Urothelium cell line (cell line): ENCODE data around the gene PSMC3.
A peak's percentile ranks its signal among the peaks of the same experiment; 100 is the strongest.

Source experiments
- DNase-seq: peaks from one replicate; pipeline ENCODE4 v3.0.0; 2011; ENCODE audit warnings: low spot score, mixed read lengths
- FAIRE-seq: peaks from 2 replicates; lab custom pipeline; 2011; peaks lifted over from hg19 to GRCh38; lab: Jason Lieb, UNC

Gene PSMC3

DNA sequence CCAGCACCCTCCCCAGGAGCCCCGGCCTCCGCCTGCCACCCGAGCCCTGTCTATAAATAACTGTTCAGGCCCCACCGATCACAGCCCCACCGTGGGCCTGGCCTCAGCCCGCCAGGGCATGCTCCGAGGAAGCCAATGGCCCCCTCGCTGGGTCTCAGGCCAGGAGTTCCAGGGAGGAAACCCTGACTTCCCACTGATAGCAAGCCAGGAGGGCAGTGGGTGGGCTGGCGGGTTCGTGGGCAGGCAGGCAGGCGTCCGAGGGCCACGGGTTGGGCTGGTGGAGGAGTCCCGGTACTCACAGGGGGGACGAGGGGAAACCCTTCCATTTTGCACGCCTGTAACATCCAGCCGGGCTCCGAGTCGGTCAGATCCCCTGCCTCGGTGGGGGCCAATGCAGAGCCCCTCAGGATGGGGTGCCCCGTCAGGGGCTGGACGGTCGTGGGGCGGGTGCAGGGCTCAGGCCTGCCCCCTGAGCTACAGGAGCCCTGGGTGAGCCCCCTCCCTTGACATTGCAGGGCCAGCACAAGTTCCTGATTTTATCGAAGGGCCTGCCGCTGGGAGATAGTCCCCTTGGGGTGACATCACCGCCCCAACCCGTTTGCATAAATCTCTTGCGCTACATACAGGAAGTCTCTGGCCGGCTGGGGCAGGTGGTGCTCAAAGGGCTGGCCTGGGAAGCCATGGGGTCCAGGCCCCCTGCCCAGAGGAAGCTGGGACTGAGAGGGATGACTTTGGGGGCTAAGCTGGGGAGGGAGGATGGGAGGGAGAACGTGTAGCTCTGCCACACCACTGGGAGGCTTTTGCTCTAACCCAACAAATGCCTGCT is 48.0 kb downstream of the PSMC3 start, which contains the start of gene SPI1:
TSS of gene SPI1 (minus strand) at position 538 of the 826 bp plus-strand sequence. CDS start at position 344, 194 bp downstream.
- DNase-seq (no peak), FAIRE-seq (no peak)

DNA sequence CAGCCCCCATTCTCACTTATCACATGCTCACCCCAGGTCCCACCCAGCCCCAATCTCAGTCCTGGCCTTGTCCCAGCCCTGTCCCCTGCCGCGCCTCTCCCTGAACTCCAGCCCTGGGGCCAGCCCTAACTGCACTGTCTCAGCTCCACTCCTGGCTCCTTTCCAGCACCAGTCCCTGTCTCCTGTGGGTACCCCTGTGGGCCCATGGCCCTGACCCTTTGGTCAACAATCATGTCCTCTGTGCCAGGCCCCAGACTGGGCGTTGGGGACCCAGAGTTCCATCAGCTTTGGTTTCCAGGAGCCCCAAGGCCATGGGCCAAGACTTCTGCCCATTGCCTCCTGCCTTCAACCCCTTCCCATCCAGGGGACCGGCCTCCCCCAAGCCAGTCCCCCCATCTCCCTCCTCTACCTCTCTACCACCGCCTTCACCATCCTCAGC is 48.6 kb downstream of the PSMC3 start:
- DNase-seq (no peak), FAIRE-seq (no peak)

DNA sequence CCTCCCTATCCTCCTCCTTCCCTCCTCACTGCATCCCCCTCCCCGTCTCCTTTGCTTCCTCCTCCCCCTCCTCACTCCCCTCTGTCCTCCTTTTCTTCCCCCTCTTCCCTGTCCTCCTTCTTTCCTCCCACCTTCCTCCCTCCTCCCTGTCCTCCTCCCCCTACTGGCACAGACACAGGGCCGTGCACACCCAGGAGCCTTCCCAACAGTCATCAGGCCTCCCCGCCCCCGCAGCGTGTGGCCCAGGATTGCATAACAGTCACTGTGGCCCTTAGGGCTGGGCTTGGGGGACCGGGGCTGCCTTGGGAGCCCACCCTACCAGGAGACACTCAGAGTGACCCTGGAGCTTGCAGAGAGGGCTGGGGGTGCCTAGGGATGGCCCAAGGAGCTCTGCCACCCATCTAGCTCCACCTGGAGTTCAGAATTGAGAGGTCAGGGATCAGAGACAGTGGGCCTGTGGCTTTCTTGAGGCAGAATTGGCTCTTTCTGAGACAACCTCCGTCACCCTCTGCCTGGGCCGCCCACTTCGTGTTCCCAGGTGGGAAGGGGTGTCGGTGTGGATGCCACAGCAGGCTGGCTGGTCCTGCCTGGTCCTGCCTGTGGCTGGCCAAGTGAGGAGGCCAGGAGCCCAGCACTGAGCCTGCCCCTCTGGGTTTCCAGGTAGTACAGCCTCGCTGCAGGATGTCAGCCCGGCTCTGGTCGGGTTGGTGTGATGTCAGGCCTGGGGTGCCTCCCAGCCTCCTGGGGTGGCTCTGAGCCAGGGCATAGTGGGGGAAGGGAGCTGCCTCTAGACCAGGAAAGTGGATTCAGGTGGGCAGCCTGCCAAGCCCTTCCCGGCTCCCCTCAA is 49.5 kb downstream of the PSMC3 start:
- DNase-seq = no peak
- peak; percentile 44 for FAIRE-seq

DNA sequence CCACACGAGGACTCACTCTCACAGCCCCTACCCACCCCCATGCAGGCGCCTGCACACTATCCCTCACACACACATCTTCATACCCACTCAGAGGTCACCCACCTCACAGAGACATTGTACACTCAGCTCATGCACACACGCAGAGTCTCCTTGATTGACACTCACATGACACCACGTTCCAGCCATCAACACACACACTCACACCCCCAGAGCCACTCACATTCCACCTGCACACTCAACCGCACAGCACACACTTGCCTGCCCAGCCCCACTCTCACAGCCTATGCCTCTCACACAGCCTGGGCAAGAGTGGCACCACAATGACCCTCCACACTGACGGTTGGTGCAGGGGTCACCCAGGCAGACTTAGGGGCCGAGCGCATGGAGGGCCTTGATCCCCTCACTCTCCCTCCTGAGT is 50.1 kb downstream of the PSMC3 start:
- DNase-seq = no peak
- no peak for FAIRE-seq

DNA sequence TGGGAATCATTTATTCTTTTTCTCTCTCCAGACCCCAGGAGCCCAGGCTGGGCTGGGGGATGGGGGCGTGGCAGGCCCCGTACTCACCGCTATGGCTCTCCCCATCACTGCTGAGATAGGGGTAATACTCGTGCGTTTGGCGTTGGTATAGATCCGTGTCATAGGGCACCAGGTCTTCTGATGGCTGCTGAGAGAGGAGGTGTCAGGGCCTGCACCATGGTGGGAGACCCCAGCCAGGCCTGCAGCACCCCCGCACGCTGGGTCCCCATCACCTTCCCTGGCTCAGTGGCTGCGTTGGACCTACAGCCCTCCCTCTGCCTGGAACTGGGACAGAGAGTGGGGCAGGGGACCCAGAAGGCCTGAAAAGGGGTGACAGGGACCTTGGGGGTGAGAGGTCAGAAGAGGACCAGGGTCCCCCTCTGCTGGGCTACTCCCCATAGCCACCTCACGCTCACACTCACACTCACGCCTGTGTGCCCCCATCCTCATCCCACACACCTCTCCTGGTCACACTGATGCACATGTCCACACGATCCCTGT is 50.6 kb downstream of the PSMC3 start:
- FAIRE-seq = peak; percentile 52
- no peak for DNase-seq

DNA sequence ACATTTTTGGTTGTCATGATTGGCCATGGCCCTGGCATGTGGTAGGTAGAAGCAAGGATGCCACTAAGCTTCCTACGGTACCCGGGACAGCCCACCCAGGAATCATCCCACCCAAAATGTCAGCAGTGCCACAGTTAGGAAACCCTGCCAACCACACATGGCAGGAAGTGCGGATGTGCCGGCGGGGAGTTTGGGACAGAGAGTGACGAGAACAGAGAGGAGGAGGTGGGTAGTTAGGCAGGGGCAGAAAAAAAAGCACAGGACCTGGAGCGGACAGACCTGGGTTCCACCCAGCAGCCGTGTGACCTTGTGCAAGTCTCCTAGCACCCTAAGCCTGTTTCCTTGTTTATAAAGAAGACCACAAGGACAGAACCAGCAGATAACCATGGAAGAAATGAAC is 51.2 kb downstream of the PSMC3 start:
- FAIRE-seq (no peak), DNase-seq (no peak)

DNA sequence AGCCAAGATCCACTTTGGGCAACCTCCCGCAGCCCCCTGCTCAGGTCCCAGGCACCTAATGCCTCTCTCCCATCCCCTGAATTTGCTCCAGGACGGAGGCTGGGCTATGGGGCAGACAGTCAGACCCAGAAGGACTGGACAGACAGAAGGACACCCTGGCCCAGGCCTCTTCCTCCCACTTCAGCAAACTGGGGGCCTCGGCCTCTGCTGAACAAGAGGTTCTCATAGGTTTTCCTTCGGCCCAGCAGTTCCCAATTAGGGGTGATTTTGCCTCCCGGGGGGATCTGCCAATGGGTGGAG is 51.6 kb downstream of the PSMC3 start:
- FAIRE-seq = no peak
- no peak for DNase-seq

DNA sequence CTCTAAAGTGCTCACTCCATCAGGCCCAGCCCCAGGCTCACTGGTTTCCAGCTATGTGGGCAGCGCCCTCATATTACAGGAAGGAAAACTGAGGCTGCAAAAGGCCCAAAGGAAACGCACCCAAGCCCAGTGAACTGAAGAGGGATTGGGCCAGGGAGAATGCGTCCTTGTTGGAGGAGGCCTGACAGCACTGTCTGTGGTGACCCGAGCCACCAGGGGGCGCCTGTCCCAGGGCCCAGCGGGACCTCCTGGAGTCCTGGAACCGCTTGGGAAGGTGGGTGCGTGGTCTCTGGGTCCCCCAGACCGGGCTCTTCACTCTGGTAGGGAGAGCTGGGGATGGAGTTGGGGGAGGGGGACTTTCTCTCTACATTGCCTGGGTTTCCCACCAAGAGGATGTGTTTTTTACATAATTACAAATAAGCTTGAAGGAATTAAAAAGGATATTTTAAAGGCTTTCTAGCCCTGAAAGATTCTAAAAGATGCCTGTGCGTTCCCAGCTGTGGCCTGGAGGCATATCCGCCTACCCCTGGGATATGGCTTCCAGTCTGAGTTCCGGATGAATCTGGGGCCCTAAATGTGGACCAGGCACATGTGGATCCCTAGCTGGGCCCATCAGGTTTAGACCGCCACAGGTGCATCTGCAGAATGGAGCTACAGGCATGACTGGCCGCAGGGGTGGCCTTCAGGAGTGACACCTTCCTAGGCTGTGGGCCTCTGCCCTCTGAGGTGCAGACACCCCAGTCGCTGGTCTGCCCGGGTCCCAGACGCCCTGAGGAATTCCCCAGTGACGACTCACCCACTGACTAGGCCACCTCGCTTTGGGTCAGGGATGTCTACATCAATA is 52.1 kb downstream of the PSMC3 start:
- no peak for FAIRE-seq
- DNase-seq = peak; percentile 89

DNA sequence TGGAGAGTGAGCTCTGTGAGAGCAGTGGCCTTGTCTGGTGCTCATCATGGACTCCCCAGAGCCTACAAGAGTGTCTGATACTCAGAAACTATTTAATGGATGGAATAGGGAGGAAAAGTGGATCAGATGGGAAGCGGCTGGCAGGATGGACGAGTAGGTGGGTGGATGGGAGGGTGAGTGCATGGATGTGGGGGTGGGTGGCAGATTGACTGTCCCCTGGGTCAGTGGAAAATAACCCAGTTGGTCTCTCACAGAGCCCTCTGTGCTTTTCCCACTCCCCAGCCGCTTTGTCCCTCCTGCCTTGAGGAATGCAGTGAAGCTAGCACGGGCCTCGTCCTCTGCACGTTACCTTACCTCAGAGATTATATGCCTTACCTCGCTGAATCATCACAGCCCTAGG is 53.8 kb downstream of the PSMC3 start:
- DNase-seq (no peak), FAIRE-seq (no peak)

DNA sequence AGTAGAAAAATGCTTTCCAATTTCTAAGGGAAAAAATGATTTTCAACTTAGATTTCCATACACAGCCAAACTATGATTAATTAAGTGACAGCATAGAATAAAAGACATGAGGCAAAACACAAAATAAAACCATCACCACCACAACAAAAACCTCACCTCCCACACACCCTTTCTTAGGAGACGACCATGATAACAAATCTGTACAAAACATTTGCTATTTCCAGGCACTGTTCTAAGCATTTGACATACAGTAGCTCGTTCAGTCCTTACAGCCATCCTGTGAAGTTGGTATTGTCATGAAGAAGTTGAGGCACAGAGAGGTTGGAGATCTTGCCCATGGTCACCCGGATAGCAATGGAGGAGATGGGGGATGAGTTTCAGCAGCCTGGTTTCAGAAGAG is 56.6 kb downstream of the PSMC3 start:
- DNase-seq = no peak
- FAIRE-seq = no peak
